ENCODE results near the gene SLC25A10.
A peak's percentile ranks its signal among the peaks of the same experiment; 100 is the strongest.

Gene SLC25A10

GRCh38 chr17:81681672-81682071, 30.4 kb upstream of the SLC25A10 start:
- TF ChIP-seq CTCF (IDR thresholded peaks at IDR 0.05; ENCODE audit: insufficient read depth, low read depth, low read length, missing control alignments) = no peak
- no peak overlapping the region for H3K4me3 ChIP-seq (ENCODE audit: low read depth, low read length)

GRCh38 chr17:81682565-81683207, 29.4 kb upstream of the SLC25A10 start:
- no peak for DNase-seq (ENCODE audit: low read depth)
- H3K4me3 ChIP-seq (ENCODE audit: low read depth, low read length) = peak overlapping the region; percentile 88
- no peak for TF ChIP-seq CTCF (IDR thresholded peaks at IDR 0.05; ENCODE audit: insufficient read depth, low read depth, low read length, missing control alignments)

More at GRCh38 chr17:81681672-81682071, 30.4 kb upstream of the SLC25A10 start:
- no peak for DNase-seq (ENCODE audit: low read depth)

DNA sequence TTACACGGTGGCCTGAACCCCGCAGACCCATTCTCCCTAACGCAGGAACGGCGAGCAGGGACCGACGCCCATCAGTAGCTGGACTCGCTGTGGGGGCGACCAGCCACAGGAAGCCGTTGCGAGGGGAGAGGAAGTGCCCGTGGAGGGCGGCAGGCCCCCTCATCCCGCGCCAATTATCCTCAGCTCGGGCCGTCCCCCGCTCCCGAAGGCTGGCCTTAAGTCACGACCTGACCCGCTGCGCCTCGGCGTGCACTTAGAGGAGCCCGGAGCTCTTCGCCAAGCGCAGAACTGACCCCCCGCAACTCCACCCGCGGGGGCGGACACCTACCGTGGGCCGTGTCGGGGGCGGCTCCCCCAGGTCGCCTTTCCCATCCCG, 28.9 kb upstream of the SLC25A10 start:
- no peak for TF ChIP-seq CTCF (IDR thresholded peaks at IDR 0.05; ENCODE audit: insufficient read depth, low read depth, low read length, missing control alignments)

GRCh38 chr17:81683584-81684441, 28.3 kb upstream of the SLC25A10 start, which contains the start of the genes ARL16 and HGS:
TSS of gene ARL16 (minus strand) at chr17:81683797. CDS start at chr17:81683753, 44 bp downstream.
TSS of gene HGS (plus strand) at chr17:81684011. CDS start at chr17:81684067, 56 bp downstream.
- TF ChIP-seq CTCF (IDR thresholded peaks at IDR 0.05; ENCODE audit: insufficient read depth, low read depth, low read length, missing control alignments) = no peak
- peak within 1 kb of the TSS; percentile 94 for H3K4me3 ChIP-seq (ENCODE audit: low read depth, low read length)
- peak; percentile 99 for DNase-seq (ENCODE audit: low read depth)

More for the DNA sequence above, 28.9 kb upstream of the SLC25A10 start:
- DNase-seq (ENCODE audit: low read depth) = no peak
- H3K4me3 ChIP-seq (ENCODE audit: low read depth, low read length) = peak overlapping the region; percentile 88

- peak overlapping the region; percentile 94 for H3K4me3 ChIP-seq (ENCODE audit: low read depth, low read length)
- no peak for TF ChIP-seq CTCF (IDR thresholded peaks at IDR 0.05; ENCODE audit: insufficient read depth, low read depth, low read length, missing control alignments)
- DNase-seq (ENCODE audit: low read depth) = no peak
Observed at GRCh38 chr17:81684442-81684911, 27.6 kb upstream of the SLC25A10 start.

- TF ChIP-seq CTCF (IDR thresholded peaks at IDR 0.05; ENCODE audit: insufficient read depth, low read depth, low read length, missing control alignments) = no peak
- DNase-seq (ENCODE audit: low read depth) = no peak
- H3K4me3 ChIP-seq (ENCODE audit: low read depth, low read length) = peak overlapping the region; percentile 94
Observed at GRCh38 chr17:81685108-81685507, 27.0 kb upstream of the SLC25A10 start.
